ENCODE data around the gene DERL3. TPM values are rescaled to one million over a fixed set of nuclear protein-coding genes. Genes with fewer than 3 reads are reported as not detected.

The DERL3 gene
- total and polyA plus RNA-seq, 2 of the 13 experiments (the other 11 are each of a cell fraction or from before 2014, with no cell fraction given), result not detected

DNA sequence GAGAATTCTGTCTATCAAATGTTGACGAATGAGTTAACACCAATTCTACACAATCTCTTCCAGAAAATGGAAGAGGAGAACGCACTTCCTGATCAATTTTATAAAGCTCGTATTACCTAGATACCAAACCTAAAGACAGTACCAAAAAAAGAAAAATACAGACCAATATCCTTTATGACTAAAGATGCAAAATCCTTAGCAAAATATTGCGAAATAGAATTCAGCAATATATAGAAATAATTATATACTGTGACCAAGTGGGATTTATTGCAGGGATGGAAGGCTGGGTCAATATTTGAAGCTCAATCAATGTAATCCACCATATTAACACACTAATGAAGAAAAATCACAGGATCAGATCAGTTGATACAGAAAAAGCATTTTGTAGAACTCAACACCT lies 26.4 kb downstream of the DERL3 start:
- no peaks in the 10 kb centered on the region for H3K27me3 ChIP-seq (ENCODE audit: control insufficient read depth in 1 of 2, insufficient read depth in 2 of 2, low read length in 2 of 2)
- no peak overlapping the region for H2AFZ ChIP-seq (ENCODE audit: low read length)
- H3K4me1 ChIP-seq (ENCODE audit: insufficient read depth, low read length), result no peaks in the 10 kb centered on the region
- ATAC-seq, result no peak
- H3K4me3 ChIP-seq (replicated peaks in 1 of 3; ENCODE audit: insufficient read depth in 1 of 3, low read depth in 2 of 3, low read length in 3 of 3), result no peak overlapping the region
- DNase-seq (ENCODE audit: low spot score), result no peak
- no peak for TF ChIP-seq MAFF (IDR thresholded peaks at IDR 0.05; ENCODE audit: low read depth, low read length)
- peak; percentile 55; the same call in 1 of the 2 replicates for TF ChIP-seq CEBPB (IDR thresholded peaks at IDR 0.05; ENCODE audit: borderline replicate concordance, low read depth, low read length)
- no peak for TF ChIP-seq SAP130 (CRISPR knock-in tag; IDR thresholded peaks at IDR 0.05; ENCODE audit: low read depth)
- TF ChIP-seq, protein P1, sequence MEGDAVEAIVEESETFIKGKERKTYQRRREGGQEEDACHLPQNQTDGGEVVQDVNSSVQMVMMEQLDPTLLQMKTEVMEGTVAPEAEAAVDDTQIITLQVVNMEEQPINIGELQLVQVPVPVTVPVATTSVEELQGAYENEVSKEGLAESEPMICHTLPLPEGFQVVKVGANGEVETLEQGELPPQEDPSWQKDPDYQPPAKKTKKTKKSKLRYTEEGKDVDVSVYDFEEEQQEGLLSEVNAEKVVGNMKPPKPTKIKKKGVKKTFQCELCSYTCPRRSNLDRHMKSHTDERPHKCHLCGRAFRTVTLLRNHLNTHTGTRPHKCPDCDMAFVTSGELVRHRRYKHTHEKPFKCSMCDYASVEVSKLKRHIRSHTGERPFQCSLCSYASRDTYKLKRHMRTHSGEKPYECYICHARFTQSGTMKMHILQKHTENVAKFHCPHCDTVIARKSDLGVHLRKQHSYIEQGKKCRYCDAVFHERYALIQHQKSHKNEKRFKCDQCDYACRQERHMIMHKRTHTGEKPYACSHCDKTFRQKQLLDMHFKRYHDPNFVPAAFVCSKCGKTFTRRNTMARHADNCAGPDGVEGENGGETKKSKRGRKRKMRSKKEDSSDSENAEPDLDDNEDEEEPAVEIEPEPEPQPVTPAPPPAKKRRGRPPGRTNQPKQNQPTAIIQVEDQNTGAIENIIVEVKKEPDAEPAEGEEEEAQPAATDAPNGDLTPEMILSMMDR (CRISPR knock-in tag; IDR thresholded peaks at IDR 0.05), result no peak
- H3K36me3 ChIP-seq (replicated peaks in 1 of 2; ENCODE audit: control insufficient read depth in 1 of 2, insufficient read depth in 2 of 2, low read length in 2 of 2), result peaks cover 12 to 21% of the 10 kb centered on the region in 2 experiments
- FAIRE-seq, result no peak
- H3K4me2 ChIP-seq (ENCODE audit: low read depth, low read length), result no peak overlapping the region
- CTCF ChIA-PET (ENCODE audit: low intra/inter-chr PET ratio, low total read pairs), result no interaction called here
- WGBS (ENCODE audit: low lambda C conversion rate), result 98% methylated on average over 4 of the region's 4 CpGs
- H3K9me3 ChIP-seq (ENCODE audit: low read length), result no peaks in the 10 kb centered on the region
- no peak overlapping the region for H3K27ac ChIP-seq (ENCODE audit: extremely low read length, insufficient read depth, low read length)
- no peaks in the 10 kb centered on the region for H4K20me1 ChIP-seq (ENCODE audit: insufficient read depth, low read length)
- no peak overlapping the region for H3K9ac ChIP-seq (ENCODE audit: insufficient read depth, low read depth, low read length)
- in situ Hi-C loops (cut with HindIII; ENCODE audit: extremely low pct_ligation_motif_present, low pct_unique_long_range_greater_than_20kb), result no loop called here
- POLR2A ChIA-PET, result no interaction called here
- no peaks in the 10 kb centered on the region for H3K79me2 ChIP-seq (ENCODE audit: insufficient read depth, low read length)
- intact Hi-C loops (cut with micrococcal nuclease; ENCODE audit: unreplicated experiment), result no loop called here
- BruUV-seq (replicated peaks), result no TSS peak

DNA sequence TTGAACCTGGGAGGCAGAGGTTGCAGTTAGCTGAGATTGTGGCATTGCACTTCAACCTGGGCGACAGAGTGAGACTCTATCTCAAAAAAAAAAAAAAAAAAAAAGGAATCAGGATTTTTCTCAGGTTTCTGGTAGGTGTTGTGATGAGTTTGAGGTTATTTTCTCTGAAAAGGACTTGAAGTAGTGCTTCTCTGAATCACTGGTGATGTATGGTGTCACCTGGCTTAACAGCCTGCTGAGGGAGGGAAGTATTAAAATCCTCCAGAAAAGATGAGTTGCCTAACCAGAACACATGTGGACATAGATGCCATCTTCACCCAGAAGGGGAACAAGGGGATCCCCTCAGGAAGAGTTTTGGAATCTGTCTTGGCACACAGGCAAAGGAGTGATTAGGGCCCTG lies 32.0 kb downstream of the DERL3 start:
- H3K4me1 ChIP-seq (ENCODE audit: insufficient read depth, low read length), result peaks cover 11% of the 10 kb centered on the region
- H3K4me2 ChIP-seq (ENCODE audit: low read depth, low read length), result no peak overlapping the region
- WGBS (ENCODE audit: low lambda C conversion rate), result 96% methylated on average over 1 of the region's 1 CpG
- ChIA-PET POLR2A (no interaction called here), CTCF (ENCODE audit: low intra/inter-chr PET ratio, low total read pairs) (no interaction called here)
- peaks cover 19 to 48% of the 10 kb centered on the region in 2 experiments for H3K36me3 ChIP-seq (replicated peaks in 1 of 2; ENCODE audit: control insufficient read depth in 1 of 2, insufficient read depth in 2 of 2, low read length in 2 of 2)
- H2AFZ ChIP-seq (ENCODE audit: low read length), result no peak overlapping the region
- no peak for ATAC-seq
- BruUV-seq (replicated peaks), result no TSS peak
- in situ Hi-C loops (cut with HindIII; ENCODE audit: extremely low pct_ligation_motif_present, low pct_unique_long_range_greater_than_20kb), result no loop called here
- H3K9me3 ChIP-seq (ENCODE audit: low read length), result no peaks in the 10 kb centered on the region
- no peaks in the 10 kb centered on the region for H4K20me1 ChIP-seq (ENCODE audit: insufficient read depth, low read length)
- DNase-seq (ENCODE audit: low spot score), result no peak
- no peak overlapping the region for H3K27ac ChIP-seq (ENCODE audit: extremely low read length, insufficient read depth, low read length)
- FAIRE-seq, result no peak
- no peak overlapping the region for H3K4me3 ChIP-seq (replicated peaks in 1 of 3; ENCODE audit: insufficient read depth in 1 of 3, low read depth in 2 of 3, low read length in 3 of 3)
- H3K79me2 ChIP-seq (ENCODE audit: insufficient read depth, low read length), result no peaks in the 10 kb centered on the region
- H3K27me3 ChIP-seq (ENCODE audit: control insufficient read depth in 1 of 2, insufficient read depth in 2 of 2, low read length in 2 of 2), result no peaks in the 10 kb centered on the region
- no peak overlapping the region for H3K9ac ChIP-seq (ENCODE audit: insufficient read depth, low read depth, low read length)
- intact Hi-C loops (cut with micrococcal nuclease; ENCODE audit: unreplicated experiment), result no loop called here
- no peak for TF ChIP-seq ZIK1 (CRISPR knock-in tag; IDR thresholded peaks at IDR 0.05; ENCODE audit: borderline replicate concordance, low read depth)
- TF ChIP-seq, protein P2, sequence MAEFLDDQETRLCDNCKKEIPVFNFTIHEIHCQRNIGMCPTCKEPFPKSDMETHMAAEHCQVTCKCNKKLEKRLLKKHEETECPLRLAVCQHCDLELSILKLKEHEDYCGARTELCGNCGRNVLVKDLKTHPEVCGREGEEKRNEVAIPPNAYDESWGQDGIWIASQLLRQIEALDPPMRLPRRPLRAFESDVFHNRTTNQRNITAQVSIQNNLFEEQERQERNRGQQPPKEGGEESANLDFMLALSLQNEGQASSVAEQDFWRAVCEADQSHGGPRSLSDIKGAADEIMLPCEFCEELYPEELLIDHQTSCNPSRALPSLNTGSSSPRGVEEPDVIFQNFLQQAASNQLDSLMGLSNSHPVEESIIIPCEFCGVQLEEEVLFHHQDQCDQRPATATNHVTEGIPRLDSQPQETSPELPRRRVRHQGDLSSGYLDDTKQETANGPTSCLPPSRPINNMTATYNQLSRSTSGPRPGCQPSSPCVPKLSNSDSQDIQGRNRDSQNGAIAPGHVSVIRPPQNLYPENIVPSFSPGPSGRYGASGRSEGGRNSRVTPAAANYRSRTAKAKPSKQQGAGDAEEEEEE (CRISPR knock-in tag; IDR thresholded peaks at IDR 0.05; ENCODE audit: borderline replicate concordance), result no peak
- TF ChIP-seq, protein P3, sequence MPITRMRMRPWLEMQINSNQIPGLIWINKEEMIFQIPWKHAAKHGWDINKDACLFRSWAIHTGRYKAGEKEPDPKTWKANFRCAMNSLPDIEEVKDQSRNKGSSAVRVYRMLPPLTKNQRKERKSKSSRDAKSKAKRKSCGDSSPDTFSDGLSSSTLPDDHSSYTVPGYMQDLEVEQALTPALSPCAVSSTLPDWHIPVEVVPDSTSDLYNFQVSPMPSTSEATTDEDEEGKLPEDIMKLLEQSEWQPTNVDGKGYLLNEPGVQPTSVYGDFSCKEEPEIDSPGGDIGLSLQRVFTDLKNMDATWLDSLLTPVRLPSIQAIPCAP (CRISPR knock-in tag; IDR thresholded peaks at IDR 0.05; ENCODE audit: low read depth), result no peak
- TF ChIP-seq, protein P4, sequence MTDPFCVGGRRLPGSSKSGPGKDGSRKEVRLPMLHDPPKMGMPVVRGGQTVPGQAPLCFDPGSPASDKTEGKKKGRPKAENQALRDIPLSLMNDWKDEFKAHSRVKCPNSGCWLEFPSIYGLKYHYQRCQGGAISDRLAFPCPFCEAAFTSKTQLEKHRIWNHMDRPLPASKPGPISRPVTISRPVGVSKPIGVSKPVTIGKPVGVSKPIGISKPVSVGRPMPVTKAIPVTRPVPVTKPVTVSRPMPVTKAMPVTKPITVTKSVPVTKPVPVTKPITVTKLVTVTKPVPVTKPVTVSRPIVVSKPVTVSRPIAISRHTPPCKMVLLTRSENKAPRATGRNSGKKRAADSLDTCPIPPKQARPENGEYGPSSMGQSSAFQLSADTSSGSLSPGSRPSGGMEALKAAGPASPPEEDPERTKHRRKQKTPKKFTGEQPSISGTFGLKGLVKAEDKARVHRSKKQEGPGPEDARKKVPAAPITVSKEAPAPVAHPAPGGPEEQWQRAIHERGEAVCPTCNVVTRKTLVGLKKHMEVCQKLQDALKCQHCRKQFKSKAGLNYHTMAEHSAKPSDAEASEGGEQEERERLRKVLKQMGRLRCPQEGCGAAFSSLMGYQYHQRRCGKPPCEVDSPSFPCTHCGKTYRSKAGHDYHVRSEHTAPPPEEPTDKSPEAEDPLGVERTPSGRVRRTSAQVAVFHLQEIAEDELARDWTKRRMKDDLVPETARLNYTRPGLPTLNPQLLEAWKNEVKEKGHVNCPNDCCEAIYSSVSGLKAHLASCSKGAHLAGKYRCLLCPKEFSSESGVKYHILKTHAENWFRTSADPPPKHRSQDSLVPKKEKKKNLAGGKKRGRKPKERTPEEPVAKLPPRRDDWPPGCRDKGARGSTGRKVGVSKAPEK (CRISPR knock-in tag; IDR thresholded peaks at IDR 0.05; ENCODE audit: borderline replicate concordance), result no peak
- no peak for TF ChIP-seq TOE1 (CRISPR knock-in tag; IDR thresholded peaks at IDR 0.05)
- TF ChIP-seq, protein P5, sequence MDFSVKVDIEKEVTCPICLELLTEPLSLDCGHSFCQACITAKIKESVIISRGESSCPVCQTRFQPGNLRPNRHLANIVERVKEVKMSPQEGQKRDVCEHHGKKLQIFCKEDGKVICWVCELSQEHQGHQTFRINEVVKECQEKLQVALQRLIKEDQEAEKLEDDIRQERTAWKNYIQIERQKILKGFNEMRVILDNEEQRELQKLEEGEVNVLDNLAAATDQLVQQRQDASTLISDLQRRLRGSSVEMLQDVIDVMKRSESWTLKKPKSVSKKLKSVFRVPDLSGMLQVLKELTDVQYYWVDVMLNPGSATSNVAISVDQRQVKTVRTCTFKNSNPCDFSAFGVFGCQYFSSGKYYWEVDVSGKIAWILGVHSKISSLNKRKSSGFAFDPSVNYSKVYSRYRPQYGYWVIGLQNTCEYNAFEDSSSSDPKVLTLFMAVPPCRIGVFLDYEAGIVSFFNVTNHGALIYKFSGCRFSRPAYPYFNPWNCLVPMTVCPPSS (IDR thresholded peaks at IDR 0.05), result no peak
